Ishikawa (cell line): ENCODE measurements around the gene ZMIZ1.

Experiments
- CEBPB ChIP-seq: IDR thresholded peaks from 2 replicates; pipeline ENCODE4 v1.6.1; 2012
- CREB1 ChIP-seq: IDR thresholded peaks from 2 replicates; pipeline ENCODE4 v1.6.1; 2012; ENCODE audit warnings: low read depth
- EGR1 ChIP-seq: IDR thresholded peaks from 2 replicates; pipeline ENCODE4 v1.6.1; 2012
- EP300 ChIP-seq: IDR thresholded peaks from 2 replicates; pipeline ENCODE4 v1.6.1; 2012; ENCODE audit warnings: borderline replicate concordance
- FOXM1 ChIP-seq: IDR thresholded peaks from 2 replicates; pipeline ENCODE4 v1.6.1; 2012; ENCODE audit warnings: low read depth, borderline replicate concordance
- MAX ChIP-seq: IDR thresholded peaks from 2 replicates; pipeline ENCODE4 v1.6.1; 2012
- NFIC ChIP-seq: IDR thresholded peaks from 2 replicates; pipeline ENCODE4 v1.6.1; 2012
- RAD21 ChIP-seq: IDR thresholded peaks from 2 replicates; pipeline ENCODE4 v1.6.1; 2012; ENCODE audit warnings: low read depth
- REST ChIP-seq: IDR thresholded peaks from 2 replicates; pipeline ENCODE4 v1.6.1; 2012; ENCODE audit warnings: low read depth, mild to moderate bottlenecking
- TAF1 ChIP-seq: IDR thresholded peaks from 2 replicates; pipeline ENCODE4 v1.6.1; 2012; ENCODE audit warnings: low read depth, mild to moderate bottlenecking
- TCF12 ChIP-seq: IDR thresholded peaks from 2 replicates; pipeline ENCODE4 v1.6.1; 2012; ENCODE audit warnings: low read depth
- TEAD4 ChIP-seq: IDR thresholded peaks from 2 replicates; pipeline ENCODE4 v1.6.1; 2012
- USF1 ChIP-seq: IDR thresholded peaks from 2 replicates; pipeline ENCODE4 v1.6.1; 2012
- YY1 ChIP-seq: IDR thresholded peaks from 2 replicates; pipeline ENCODE4 v1.6.1; 2012; ENCODE audit warnings: low read depth
- ZBTB7A ChIP-seq: IDR thresholded peaks from 2 replicates; pipeline ENCODE4 v1.6.1; 2012; ENCODE audit warnings: low read depth

The ZMIZ1 gene

GRCh38 chr10:79206300-79207095 is 137.7 kb downstream of the ZMIZ1 start:
- TF ChIP-seq ZBTB7A (no peak), REST (no peak), YY1 (no peak), CREB1 (no peak)

- TF ChIP-seq NFIC (no peak), CEBPB (no peak), YY1 (no peak), REST (no peak), USF1 (no peak), ZBTB7A (no peak), MAX (no peak), TEAD4 (no peak), RAD21 (no peak), EP300 (no peak), CREB1 (no peak), TAF1 (no peak), FOXM1 (no peak), EGR1 (no peak), TCF12 (no peak)
Measured at GRCh38 chr10:79207096-79207357, 138.3 kb downstream of the ZMIZ1 start.

GRCh38 chr10:79207726-79208125 is 139.0 kb downstream of the ZMIZ1 start:
- TF ChIP-seq TEAD4 (no peak), TCF12 (no peak), ZBTB7A (no peak), REST (no peak), FOXM1 (no peak), NFIC (no peak), CEBPB (no peak), YY1 (no peak), EP300 (no peak)

GRCh38 chr10:79208251-79208983 is 139.7 kb downstream of the ZMIZ1 start:
- no peak for TF ChIP-seq CEBPB

- no peak for TF ChIP-seq TAF1
- no peak for TF ChIP-seq EP300
- no peak for TF ChIP-seq TCF12
- TF ChIP-seq REST, result no peak
- TF ChIP-seq EGR1, result no peak
- no peak for TF ChIP-seq CREB1
- TF ChIP-seq MAX, result no peak
- no peak for TF ChIP-seq ZBTB7A
- no peak for TF ChIP-seq FOXM1
- TF ChIP-seq YY1, result no peak
- TF ChIP-seq CEBPB, result no peak
- TF ChIP-seq RAD21, result no peak
- TF ChIP-seq USF1, result no peak
Measured at GRCh38 chr10:79209340-79209739, 140.6 kb downstream of the ZMIZ1 start.
